Lower lobe of right lung (tissue), 2 donors: ENCODE data around the gene UNC50. TPM values are rescaled to one million over a fixed set of nuclear protein-coding genes. Genes with fewer than 3 reads are reported as not detected.

ENCODE experiments used
- ATAC-seq, 2 donors: fragments of 200-7000 bp; cut with Tn5 transposase; one replicate each; pipeline ENCODE4 v1.9.1; 2020 to 2022; ENCODE audit warnings: mild to moderate bottlenecking in 2 of 2, moderate library complexity in 2 of 2
- DNase-seq: peaks from one replicate; pipeline ENCODE4 v3.0.0-alpha.2; 2020
- H3K27ac ChIP-seq: fragments of 200-600 bp; one replicate; pipeline ENCODE4 v1.8.0; 2022
- H3K27me3 ChIP-seq: fragments of 200-600 bp; one replicate; pipeline ENCODE4 v1.8.0; 2022; ENCODE audit warnings: low read depth
- H3K36me3 ChIP-seq: fragments of 200-600 bp; one replicate; pipeline ENCODE4 v1.8.0; 2022; ENCODE audit warnings: mild to moderate bottlenecking
- H3K4me1 ChIP-seq: fragments of 200-600 bp; one replicate; pipeline ENCODE4 v1.8.0; 2022
- H3K4me3 ChIP-seq: fragments of 200-600 bp; one replicate; pipeline ENCODE4 v1.8.0; 2022; ENCODE audit warnings: mild to moderate bottlenecking
- H3K9me3 ChIP-seq: fragments of 200-600 bp; one replicate; pipeline ENCODE4 v1.8.0; 2022
- CTCF ChIP-seq: fragments of 200-600 bp; IDR thresholded peaks from one replicate; pipeline ENCODE4 v1.8.0; 2022; ENCODE audit warnings: antibody characterized with exemption, mild to moderate bottlenecking
- intact Hi-C: fragments of 100-400 bp; cut with DNase I; formaldehyde crosslinking; loops from one replicate; pipeline ENCODE4 v1.11.0; 2022
- total RNA-seq: library from RNA; stranded (reverse); fragmentation: NEBNext Ultra II Directional; extraction: Animal tissue kit (Norgen Biotek cat#: 25700); gene quantifications from one replicate; pipeline ENCODE4 v1.2.1, GENCODE V29; 2021
- donor health status: DM: no; HTN: yes; CAD: no; lungs with severe emphysema.

The UNC50 gene
- total RNA-seq, 1 donor from 2014 or later = 53.7 TPM

- ATAC-seq (no peak), DNase-seq (no peak)
- H3K27me3 ChIP-seq = no peaks in the 10 kb centered on the region
- intact Hi-C loops = no loop called here
- H3K9me3 ChIP-seq = no peaks in the 10 kb centered on the region
- H3K36me3 ChIP-seq = peaks cover 98% of the 10 kb centered on the region
- no peak overlapping the region for H3K27ac ChIP-seq
- H3K4me3 ChIP-seq = no peak overlapping the region
- TF ChIP-seq CTCF = no peak
- H3K4me1 ChIP-seq = no peaks in the 10 kb centered on the region
These were observed 36.6 kb upstream of the UNC50 start for GRCh38 chr2:98571796-98572195.

- intact Hi-C loops = no loop called here
- H3K4me1 ChIP-seq = no peaks in the 10 kb centered on the region
- no peak for ATAC-seq
- no peaks in the 10 kb centered on the region for H3K9me3 ChIP-seq
- no peaks in the 10 kb centered on the region for H3K27me3 ChIP-seq
- DNase-seq = no peak
- no peak overlapping the region for H3K27ac ChIP-seq
- no peak overlapping the region for H3K4me3 ChIP-seq
- TF ChIP-seq CTCF = no peak
- H3K36me3 ChIP-seq = peaks cover 98% of the 10 kb centered on the region
These were observed 36.2 kb upstream of the UNC50 start for GRCh38 chr2:98572211-98572610.

GRCh38 chr2:98572676-98573075 is 35.7 kb upstream of the UNC50 start:
- no peak for TF ChIP-seq CTCF
- Histone ChIP-seq H3K36me3 (peaks cover 98% of the 10 kb centered on the region), H3K9me3 (no peaks in the 10 kb centered on the region), H3K4me3 (no peak overlapping the region), H3K4me1 (no peaks in the 10 kb centered on the region), H3K27ac (no peak overlapping the region), H3K27me3 (no peaks in the 10 kb centered on the region)
- intact Hi-C loops = no loop called here
- no peak for ATAC-seq
- DNase-seq = no peak

- Histone ChIP-seq H3K36me3 (peaks cover 98% of the 10 kb centered on the region), H3K9me3 (no peaks in the 10 kb centered on the region), H3K4me1 (no peaks in the 10 kb centered on the region), H3K27ac (no peak overlapping the region), H3K4me3 (no peak overlapping the region), H3K27me3 (no peaks in the 10 kb centered on the region)
- no peak for TF ChIP-seq CTCF
- ATAC-seq (no peak), DNase-seq (no peak)
- intact Hi-C loops = no loop called here
These were observed 35.0 kb upstream of the UNC50 start for GRCh38 chr2:98573426-98573825.

- Histone ChIP-seq H3K27ac (no peak overlapping the region), H3K27me3 (no peaks in the 10 kb centered on the region), H3K4me1 (no peaks in the 10 kb centered on the region), H3K9me3 (no peaks in the 10 kb centered on the region), H3K36me3 (peaks cover 97% of the 10 kb centered on the region), H3K4me3 (no peak overlapping the region)
- no peak for ATAC-seq
- TF ChIP-seq CTCF = no peak
- intact Hi-C loops = no loop called here
- no peak for DNase-seq
These were observed 31.6 kb upstream of the UNC50 start for GRCh38 chr2:98576666-98577312.

- no peak overlapping the region for H3K27ac ChIP-seq
- DNase-seq = no peak
- no peak for ATAC-seq
- no peak overlapping the region for H3K4me3 ChIP-seq
- peaks cover 97% of the 10 kb centered on the region for H3K36me3 ChIP-seq
- TF ChIP-seq CTCF = no peak
- H3K4me1 ChIP-seq = no peaks in the 10 kb centered on the region
- no peaks in the 10 kb centered on the region for H3K9me3 ChIP-seq
- H3K27me3 ChIP-seq = no peaks in the 10 kb centered on the region
- intact Hi-C loops = no loop called here
These were observed 31.1 kb upstream of the UNC50 start for GRCh38 chr2:98577313-98577712.
